ENCODE measurements around the gene LGR5.
"Not testable (repeated sequence)": the region's sequence is repeated elsewhere in the genome, so short reads cannot be mapped to it uniquely, and the experiment has no call there.

Gene LGR5

GRCh38 chr12:71538807-71539206 is 99.2 kb downstream of the LGR5 start:
- no peak overlapping the region for H3K27ac ChIP-seq (ENCODE audit: low read depth, low read length)
- no peaks in the 10 kb centered on the region for H3K4me1 ChIP-seq (ENCODE audit: control insufficient read depth in 1 of 2, insufficient read depth in 2 of 2, low read length in 2 of 2)
- H3K27me3 ChIP-seq (ENCODE audit: control insufficient read depth in 1 of 2, insufficient read depth in 2 of 2, low read length in 2 of 2), result no peaks in the 10 kb centered on the region
- H3K36me3 ChIP-seq (ENCODE audit: control insufficient read depth in 1 of 2, insufficient read depth in 2 of 2, low read length in 2 of 2), result no peaks in the 10 kb centered on the region
- no peak overlapping the region for H3K4me3 ChIP-seq (ENCODE audit: low read depth in 1 of 2, low read length in 2 of 2)
- H3K9ac ChIP-seq (ENCODE audit: low read depth in 1 of 2, low read length in 2 of 2), result no peak overlapping the region
- no peaks in the 10 kb centered on the region for H3K9me3 ChIP-seq (ENCODE audit: control insufficient read depth in 1 of 2, low read length in 2 of 2)

DNA sequence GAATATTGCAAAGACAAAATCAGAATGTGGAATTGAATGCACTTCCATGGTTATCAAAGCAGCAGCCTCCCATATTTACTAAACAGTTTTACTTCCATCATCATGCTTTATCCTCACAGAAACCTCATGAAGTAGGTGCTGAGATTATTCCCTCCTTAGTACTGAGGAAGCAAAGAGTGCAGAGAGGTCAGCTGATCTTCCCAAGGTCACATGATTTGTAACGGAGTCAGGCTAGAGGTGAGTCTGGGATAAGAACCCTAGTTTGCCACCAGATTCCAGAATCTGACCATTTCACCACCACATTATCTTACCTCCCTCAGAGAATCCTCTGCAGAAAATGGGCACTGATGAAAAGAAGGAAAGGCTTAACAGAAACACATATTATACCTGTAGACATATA is 102.0 kb downstream of the LGR5 start:
- Histone ChIP-seq H3K4me1 (ENCODE audit: control insufficient read depth in 1 of 2, insufficient read depth in 2 of 2, low read length in 2 of 2) (no peaks in the 10 kb centered on the region), H3K9ac (ENCODE audit: low read depth in 1 of 2, low read length in 2 of 2) (no peak overlapping the region), H3K27ac (ENCODE audit: low read depth, low read length) (no peak overlapping the region), H3K9me3 (ENCODE audit: control insufficient read depth in 1 of 2, low read length in 2 of 2) (no peaks in the 10 kb centered on the region), H3K27me3 (ENCODE audit: control insufficient read depth in 1 of 2, insufficient read depth in 2 of 2, low read length in 2 of 2) (no peaks in the 10 kb centered on the region), H3K36me3 (ENCODE audit: control insufficient read depth in 1 of 2, insufficient read depth in 2 of 2, low read length in 2 of 2) (no peaks in the 10 kb centered on the region), H3K4me3 (ENCODE audit: low read depth in 1 of 2, low read length in 2 of 2) (no peak overlapping the region)

DNA sequence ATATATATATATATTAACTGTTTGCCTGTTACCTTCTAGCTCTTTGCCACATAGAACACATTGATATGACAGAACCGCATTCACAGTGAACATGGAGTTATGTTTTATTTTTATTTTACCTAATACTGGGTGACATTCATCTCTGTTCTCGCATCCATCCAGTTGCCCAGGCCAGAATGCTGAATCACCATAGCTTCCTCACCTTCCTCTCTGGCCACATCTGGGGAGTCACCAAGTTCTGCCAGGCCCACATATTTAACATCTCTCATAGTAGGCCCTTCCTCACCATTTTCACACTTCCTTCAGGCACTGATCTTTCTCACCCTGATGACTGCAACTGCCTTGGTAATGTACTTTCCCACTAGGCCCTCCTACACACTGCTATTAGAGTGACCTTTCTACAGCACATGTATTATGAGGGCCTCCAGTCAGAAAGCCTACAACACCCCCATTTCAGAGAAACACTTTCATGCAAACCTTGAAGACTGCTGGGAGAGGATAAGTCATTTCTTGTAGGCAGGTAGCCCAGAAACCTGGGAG is 106.8 kb downstream of the LGR5 start:
- no peak overlapping the region for H3K27ac ChIP-seq (ENCODE audit: low read depth, low read length)
- H3K36me3 ChIP-seq (ENCODE audit: control insufficient read depth in 1 of 2, insufficient read depth in 2 of 2, low read length in 2 of 2), result no peaks in the 10 kb centered on the region
- no peaks in the 10 kb centered on the region for H3K9me3 ChIP-seq (ENCODE audit: control insufficient read depth in 1 of 2, low read length in 2 of 2)
- H3K9ac ChIP-seq (ENCODE audit: low read depth in 1 of 2, low read length in 2 of 2), result no peak overlapping the region
- no peak overlapping the region for H3K4me3 ChIP-seq (ENCODE audit: low read depth in 1 of 2, low read length in 2 of 2)
- H3K27me3 ChIP-seq (ENCODE audit: control insufficient read depth in 1 of 2, insufficient read depth in 2 of 2, low read length in 2 of 2), result no peaks in the 10 kb centered on the region
- H3K4me1 ChIP-seq (ENCODE audit: control insufficient read depth in 1 of 2, insufficient read depth in 2 of 2, low read length in 2 of 2), result no peaks in the 10 kb centered on the region

GRCh38 chr12:71548893-71549292 is 109.3 kb downstream of the LGR5 start:
- H3K27me3 ChIP-seq (ENCODE audit: control insufficient read depth in 1 of 2, insufficient read depth in 2 of 2, low read length in 2 of 2), result no peaks in the 10 kb centered on the region
- H3K36me3 ChIP-seq (ENCODE audit: control insufficient read depth in 1 of 2, insufficient read depth in 2 of 2, low read length in 2 of 2), result no peaks in the 10 kb centered on the region
- H3K4me3 ChIP-seq (ENCODE audit: low read depth in 1 of 2, low read length in 2 of 2), result no peak overlapping the region
- H3K4me1 ChIP-seq (ENCODE audit: control insufficient read depth in 1 of 2, insufficient read depth in 2 of 2, low read length in 2 of 2), result no peaks in the 10 kb centered on the region
- H3K27ac ChIP-seq (ENCODE audit: low read depth, low read length), result no peak overlapping the region
- no peak overlapping the region for H3K9ac ChIP-seq (ENCODE audit: low read depth in 1 of 2, low read length in 2 of 2)
- H3K9me3 ChIP-seq (ENCODE audit: control insufficient read depth in 1 of 2, low read length in 2 of 2), result no peaks in the 10 kb centered on the region

DNA sequence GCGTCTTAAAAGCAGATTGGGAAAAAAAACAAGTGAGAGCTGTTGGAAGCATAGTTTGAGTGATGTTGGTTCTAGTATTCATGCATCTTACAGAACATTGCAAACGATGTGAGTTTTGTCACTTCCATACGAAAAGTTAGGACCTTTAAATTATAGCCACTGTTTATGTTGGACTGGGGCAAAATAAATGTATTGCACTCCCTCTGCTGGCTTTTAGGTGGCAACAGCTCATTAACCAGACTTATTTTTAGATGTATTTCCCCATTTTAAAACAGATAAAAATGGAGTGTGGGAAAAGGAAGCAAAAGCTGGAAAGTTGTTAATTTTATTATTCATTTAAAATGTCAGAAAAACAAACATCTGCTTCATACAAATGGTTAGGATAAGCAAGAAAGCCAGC is 111.9 kb downstream of the LGR5 start:
- Histone ChIP-seq H3K36me3 (ENCODE audit: control insufficient read depth in 1 of 2, insufficient read depth in 2 of 2, low read length in 2 of 2) (no peaks in the 10 kb centered on the region), H3K27ac (ENCODE audit: low read depth, low read length) (no peak overlapping the region), H3K27me3 (ENCODE audit: control insufficient read depth in 1 of 2, insufficient read depth in 2 of 2, low read length in 2 of 2) (no peaks in the 10 kb centered on the region), H3K4me3 (ENCODE audit: low read depth in 1 of 2, low read length in 2 of 2) (no peak overlapping the region), H3K9me3 (ENCODE audit: control insufficient read depth in 1 of 2, low read length in 2 of 2) (no peaks in the 10 kb centered on the region), H3K4me1 (ENCODE audit: control insufficient read depth in 1 of 2, insufficient read depth in 2 of 2, low read length in 2 of 2) (no peaks in the 10 kb centered on the region), H3K9ac (ENCODE audit: low read depth in 1 of 2, low read length in 2 of 2) (no peak overlapping the region)

DNA sequence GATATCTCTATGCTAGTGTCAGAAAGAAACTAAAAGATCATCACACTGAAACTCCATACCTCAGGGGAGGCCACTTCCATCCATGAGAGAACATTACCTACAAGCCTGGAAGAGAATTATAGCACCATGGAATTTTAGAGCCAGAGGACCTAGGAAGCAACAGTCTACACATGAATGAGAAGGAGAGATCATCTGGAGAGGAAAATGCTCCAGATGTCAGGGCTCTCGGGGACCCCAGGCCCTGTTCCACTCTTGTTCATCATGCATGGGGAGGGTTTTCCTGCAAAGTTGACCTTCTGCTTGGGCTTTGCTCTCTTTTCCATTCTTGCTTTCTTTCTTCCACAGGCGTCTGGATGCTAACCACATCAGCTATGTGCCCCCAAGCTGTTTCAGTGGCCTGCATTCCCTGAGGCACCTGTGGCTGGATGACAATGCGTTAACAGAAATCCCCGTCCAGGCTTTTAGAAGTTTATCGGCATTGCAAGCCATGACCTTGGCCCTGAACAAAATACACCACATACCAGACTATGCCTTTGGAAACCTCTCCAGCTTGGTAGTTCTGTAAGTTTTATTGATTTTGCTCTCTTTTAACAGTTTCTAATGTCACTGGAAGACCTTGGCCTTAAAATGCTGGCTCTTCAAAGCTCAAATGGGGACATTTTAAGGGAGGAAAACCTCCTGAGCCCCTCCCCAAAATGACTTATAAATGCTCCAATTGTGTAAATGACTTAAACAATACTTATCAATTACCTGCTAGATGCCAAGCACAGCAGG is 113.3 kb downstream of the LGR5 start:
- no peak overlapping the region for H3K27ac ChIP-seq (ENCODE audit: low read depth, low read length)
- no peaks in the 10 kb centered on the region for H3K9me3 ChIP-seq (ENCODE audit: control insufficient read depth in 1 of 2, low read length in 2 of 2)
- no peak overlapping the region for H3K9ac ChIP-seq (ENCODE audit: low read depth in 1 of 2, low read length in 2 of 2)
- H3K36me3 ChIP-seq (ENCODE audit: control insufficient read depth in 1 of 2, insufficient read depth in 2 of 2, low read length in 2 of 2), result no peaks in the 10 kb centered on the region
- no peaks in the 10 kb centered on the region for H3K27me3 ChIP-seq (ENCODE audit: control insufficient read depth in 1 of 2, insufficient read depth in 2 of 2, low read length in 2 of 2)
- no peak overlapping the region for H3K4me3 ChIP-seq (ENCODE audit: low read depth in 1 of 2, low read length in 2 of 2)
- no peaks in the 10 kb centered on the region for H3K4me1 ChIP-seq (ENCODE audit: control insufficient read depth in 1 of 2, insufficient read depth in 2 of 2, low read length in 2 of 2)

DNA sequence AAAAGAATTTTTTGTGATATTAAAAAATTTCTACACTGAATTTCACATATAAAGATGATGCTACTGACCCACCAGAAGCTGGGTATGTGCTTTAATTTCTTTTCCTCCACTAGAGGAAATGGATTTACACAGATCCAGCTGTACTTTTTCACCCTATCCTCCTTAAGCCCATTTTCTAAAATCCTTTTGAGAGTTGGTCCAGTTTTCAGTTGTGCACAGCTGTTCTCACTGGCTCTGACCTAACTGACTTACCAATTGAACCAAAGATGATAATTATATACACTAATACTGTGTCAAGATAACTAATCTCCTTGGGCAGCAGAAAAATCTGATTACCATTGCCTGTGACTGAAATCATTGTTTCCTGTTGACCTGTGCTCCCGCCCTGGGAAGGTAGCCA is 115.6 kb downstream of the LGR5 start:
- Histone ChIP-seq H3K9me3 (ENCODE audit: control insufficient read depth in 1 of 2, low read length in 2 of 2) (no peaks in the 10 kb centered on the region), H3K4me3 (ENCODE audit: low read depth in 1 of 2, low read length in 2 of 2) (no peak overlapping the region), H3K27ac (ENCODE audit: low read depth, low read length) (no peak overlapping the region), H3K9ac (ENCODE audit: low read depth in 1 of 2, low read length in 2 of 2) (no peak overlapping the region), H3K4me1 (ENCODE audit: control insufficient read depth in 1 of 2, insufficient read depth in 2 of 2, low read length in 2 of 2) (no peaks in the 10 kb centered on the region), H3K27me3 (ENCODE audit: control insufficient read depth in 1 of 2, insufficient read depth in 2 of 2, low read length in 2 of 2) (no peaks in the 10 kb centered on the region), H3K36me3 (ENCODE audit: control insufficient read depth in 1 of 2, insufficient read depth in 2 of 2, low read length in 2 of 2) (no peaks in the 10 kb centered on the region)

DNA sequence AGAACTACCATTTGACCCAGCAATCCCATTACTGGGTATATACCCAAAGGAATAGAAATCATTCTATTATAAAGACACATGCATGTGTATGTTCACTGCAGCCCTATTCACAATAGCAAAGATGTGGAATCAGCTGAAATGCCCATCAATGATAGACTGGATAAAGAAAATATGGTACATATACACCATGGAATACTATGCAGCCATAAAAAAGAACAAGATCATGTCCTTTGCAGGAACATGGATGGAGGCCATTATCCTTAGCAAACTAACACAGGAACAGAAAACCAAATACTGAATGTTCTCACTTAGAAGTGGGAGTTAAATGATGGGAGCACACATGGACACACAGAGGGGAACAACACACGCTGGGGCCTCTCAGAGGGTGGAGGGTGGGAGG is 116.2 kb downstream of the LGR5 start:
- H3K9ac ChIP-seq (ENCODE audit: low read depth in 1 of 2, low read length in 2 of 2); H3K4me3 ChIP-seq (ENCODE audit: low read depth in 1 of 2, low read length in 2 of 2); H3K27me3 ChIP-seq (ENCODE audit: control insufficient read depth in 1 of 2, insufficient read depth in 2 of 2, low read length in 2 of 2); H3K36me3 ChIP-seq (ENCODE audit: control insufficient read depth in 1 of 2, insufficient read depth in 2 of 2, low read length in 2 of 2); H3K27ac ChIP-seq (ENCODE audit: low read depth, low read length); H3K4me1 ChIP-seq (ENCODE audit: control insufficient read depth in 1 of 2, insufficient read depth in 2 of 2, low read length in 2 of 2); H3K9me3 ChIP-seq (ENCODE audit: control insufficient read depth in 1 of 2, low read length in 2 of 2): not testable (repeated sequence)

DNA sequence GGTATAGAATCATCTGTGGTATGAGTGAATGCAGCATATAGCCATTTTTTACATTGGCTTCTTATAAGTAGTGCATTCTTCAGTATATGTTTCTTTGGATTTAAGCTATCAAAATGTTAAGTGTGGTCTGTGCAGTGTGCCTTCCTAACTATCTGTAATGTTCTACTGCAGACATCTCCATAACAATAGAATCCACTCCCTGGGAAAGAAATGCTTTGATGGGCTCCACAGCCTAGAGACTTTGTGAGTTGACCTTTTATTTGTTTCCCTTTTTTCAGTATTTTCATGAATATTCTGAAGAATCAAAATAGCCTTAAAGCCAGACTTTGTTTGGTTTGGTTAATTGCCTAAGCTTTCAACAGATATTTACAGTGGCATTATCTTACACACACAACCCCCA is 116.8 kb downstream of the LGR5 start:
- Histone ChIP-seq H3K36me3 (ENCODE audit: control insufficient read depth in 1 of 2, insufficient read depth in 2 of 2, low read length in 2 of 2) (no peaks in the 10 kb centered on the region), H3K4me1 (ENCODE audit: control insufficient read depth in 1 of 2, insufficient read depth in 2 of 2, low read length in 2 of 2) (no peaks in the 10 kb centered on the region), H3K9ac (ENCODE audit: low read depth in 1 of 2, low read length in 2 of 2) (no peak overlapping the region), H3K27ac (ENCODE audit: low read depth, low read length) (no peak overlapping the region), H3K27me3 (ENCODE audit: control insufficient read depth in 1 of 2, insufficient read depth in 2 of 2, low read length in 2 of 2) (no peaks in the 10 kb centered on the region), H3K9me3 (ENCODE audit: control insufficient read depth in 1 of 2, low read length in 2 of 2) (no peaks in the 10 kb centered on the region), H3K4me3 (ENCODE audit: low read depth in 1 of 2, low read length in 2 of 2) (no peak overlapping the region)

- Histone ChIP-seq H3K9me3 (ENCODE audit: control insufficient read depth in 1 of 2, low read length in 2 of 2) (no peaks in the 10 kb centered on the region), H3K9ac (ENCODE audit: low read depth in 1 of 2, low read length in 2 of 2) (no peak overlapping the region), H3K4me3 (ENCODE audit: low read depth in 1 of 2, low read length in 2 of 2) (no peak overlapping the region), H3K4me1 (ENCODE audit: control insufficient read depth in 1 of 2, insufficient read depth in 2 of 2, low read length in 2 of 2) (no peaks in the 10 kb centered on the region), H3K27ac (ENCODE audit: low read depth, low read length) (no peak overlapping the region), H3K36me3 (ENCODE audit: control insufficient read depth in 1 of 2, insufficient read depth in 2 of 2, low read length in 2 of 2) (no peaks in the 10 kb centered on the region), H3K27me3 (ENCODE audit: control insufficient read depth in 1 of 2, insufficient read depth in 2 of 2, low read length in 2 of 2) (no peaks in the 10 kb centered on the region)
Observed at GRCh38 chr12:71556875-71557274, 117.3 kb downstream of the LGR5 start.

All from duodenal mucosa (tissue), 2 donors.